Measurements from ENCODE around the gene CDCA3. TPM values are rescaled to one million over a fixed set of nuclear protein-coding genes. Genes with fewer than 3 reads are reported as not detected.

Gene CDCA3
- total and polyA plus RNA-seq, 2 of the 4 experiments (the other 2 are of a cell fraction): 23.5 to 61.0 TPM

DNA sequence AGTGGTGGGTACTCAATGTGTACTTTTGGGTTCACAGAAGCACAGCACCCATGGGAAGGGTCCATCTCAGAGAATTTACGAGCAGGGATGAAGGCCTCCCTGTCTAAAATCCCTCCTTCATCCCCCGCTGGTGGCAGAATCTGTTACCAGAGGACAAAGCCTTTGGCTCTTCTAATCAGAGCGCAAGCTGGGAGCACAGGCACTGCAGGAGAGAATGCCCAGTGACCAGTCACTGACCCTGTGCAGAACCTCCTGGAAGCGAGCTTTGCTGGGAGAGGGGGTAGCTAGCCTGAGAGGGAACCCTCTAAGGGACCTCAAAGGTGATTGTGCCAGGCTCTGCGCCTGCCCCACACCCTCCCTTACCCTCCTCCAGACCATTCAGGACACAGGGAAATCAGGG lies 30.9 kb downstream of the CDCA3 start:
- WGBS, 2 experiments (ENCODE audit: extremely low coverage in 2 of 2, insufficient read length in 1 of 2): 100% methylated on average over 1 of the region's 5 CpGs; no CpG with 5 or more reads in 1 of the 2 experiments
- in situ Hi-C loops (cut with MboI; ENCODE audit: low sequenced_read_pairs): loop anchor here (10.0 kb wide), 1 partner anchor 205 kb away; no protein-coding TSS in a partner anchor
- peaks cover 13% of the 10 kb centered on the region; the same call in 1 of the 2 replicates for H3K4me1 ChIP-seq (ENCODE audit: control insufficient read depth, insufficient read depth, low read length)

More for the DNA sequence above, 30.9 kb downstream of the CDCA3 start:
- Histone ChIP-seq H3K56ac (ENCODE audit: extremely low read depth, insufficient read depth, low read length) (no peak overlapping the region), H3K9me3 (ENCODE audit: control insufficient read depth, insufficient read depth, low read length) (no peaks in the 10 kb centered on the region), H3K14ac (replicated peaks; ENCODE audit: low read depth, low read length) (no peak overlapping the region), H4K20me1 (ENCODE audit: insufficient read depth, low read length) (no peaks in the 10 kb centered on the region), H3K27me3 (ENCODE audit: control insufficient read depth, insufficient read depth, low read length) (peaks cover 2% of the 10 kb centered on the region; the same call in 1 of the 2 replicates), H2BK15ac (ENCODE audit: low read depth, low read length) (no peak overlapping the region), H3K36me3 (ENCODE audit: control insufficient read depth, insufficient read depth, low read length) (peaks cover 3% of the 10 kb centered on the region), H3K79me1 (ENCODE audit: low read depth in 1 of 2, low read length in 2 of 2) (peaks cover 0 to 8% of the 10 kb centered on the region in 2 experiments; a peak in 1 of 4 replicates), H2AK9ac (replicated peaks; ENCODE audit: low read depth, low read length, poor library complexity) (no peak overlapping the region), H3K18ac (ENCODE audit: low read depth, low read length) (no peak overlapping the region), H2AK5ac (ENCODE audit: low read depth, low read length) (no peak overlapping the region), H4K5ac (ENCODE audit: low read depth, low read length) (no peak overlapping the region), H3K4ac (ENCODE audit: low read depth, low read length) (no peak overlapping the region), H2BK5ac (ENCODE audit: low read depth, low read length, poor library complexity, severe bottlenecking) (no peak overlapping the region), H3K9ac (ENCODE audit: low read depth, low read length) (no peak overlapping the region; the same call in 1 of the 2 replicates), H2BK120ac (ENCODE audit: low read depth, low read length) (no peak overlapping the region), H3K4me3 (ENCODE audit: insufficient read depth, low read depth, low read length) (no peak overlapping the region), H3K4me2 (ENCODE audit: low read depth, low read length) (no peak overlapping the region), H2AFZ (replicated peaks; ENCODE audit: low read length, poor library complexity) (no peak overlapping the region), H4K8ac (ENCODE audit: low read depth in 2 of 2, low read length in 2 of 2) (no peak overlapping the region), H3K27ac (ENCODE audit: insufficient read depth, low read length) (no peak overlapping the region), H4K91ac (ENCODE audit: insufficient read depth, low read depth, low read length) (no peak overlapping the region), H3K23ac (ENCODE audit: low read depth, low read length) (peak overlapping the region; percentile 15; the same call in 1 of the 2 replicates), H3K9me1 (ENCODE audit: insufficient read depth, low read length) (peaks cover 4% of the 10 kb centered on the region), H2BK20ac (ENCODE audit: low read depth, low read length) (no peak overlapping the region)
- no TSS peak for BruUV-seq (replicated peaks)
- CTCF ChIA-PET: no interaction called here
- intact Hi-C loops (cut with micrococcal nuclease) (no loop called here), dilution Hi-C loops (cut with HindIII; ENCODE audit: low sequenced_read_pairs, unreplicated experiment) (no loop called here)
- TF ChIP-seq, protein P1, sequence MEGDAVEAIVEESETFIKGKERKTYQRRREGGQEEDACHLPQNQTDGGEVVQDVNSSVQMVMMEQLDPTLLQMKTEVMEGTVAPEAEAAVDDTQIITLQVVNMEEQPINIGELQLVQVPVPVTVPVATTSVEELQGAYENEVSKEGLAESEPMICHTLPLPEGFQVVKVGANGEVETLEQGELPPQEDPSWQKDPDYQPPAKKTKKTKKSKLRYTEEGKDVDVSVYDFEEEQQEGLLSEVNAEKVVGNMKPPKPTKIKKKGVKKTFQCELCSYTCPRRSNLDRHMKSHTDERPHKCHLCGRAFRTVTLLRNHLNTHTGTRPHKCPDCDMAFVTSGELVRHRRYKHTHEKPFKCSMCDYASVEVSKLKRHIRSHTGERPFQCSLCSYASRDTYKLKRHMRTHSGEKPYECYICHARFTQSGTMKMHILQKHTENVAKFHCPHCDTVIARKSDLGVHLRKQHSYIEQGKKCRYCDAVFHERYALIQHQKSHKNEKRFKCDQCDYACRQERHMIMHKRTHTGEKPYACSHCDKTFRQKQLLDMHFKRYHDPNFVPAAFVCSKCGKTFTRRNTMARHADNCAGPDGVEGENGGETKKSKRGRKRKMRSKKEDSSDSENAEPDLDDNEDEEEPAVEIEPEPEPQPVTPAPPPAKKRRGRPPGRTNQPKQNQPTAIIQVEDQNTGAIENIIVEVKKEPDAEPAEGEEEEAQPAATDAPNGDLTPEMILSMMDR (conservative IDR thresholded peaks at IDR 0.05; ENCODE audit: low read depth, low read length): no peak
- no peak for TF ChIP-seq RAD21 (IDR thresholded peaks at IDR 0.05; ENCODE audit: low read length)
- no peak for TF ChIP-seq RFX5 (IDR thresholded peaks at IDR 0.05; ENCODE audit: low read depth, low read length)
- TF ChIP-seq POLR2A (IDR thresholded peaks at IDR 0.05; ENCODE audit: low read depth, low read length): no peak
- POLR2A ChIA-PET (ENCODE audit: unreplicated experiment): no interaction called here
- DNase-seq (no peak), ATAC-seq (ENCODE audit: low read depth) (no peak)
